IMR-90 (cell line): ENCODE measurements around the gene DCP1A. TPM values are rescaled to one million over a fixed set of nuclear protein-coding genes. Genes with fewer than 3 reads are reported as not detected.

Source experiments
- microRNA-seq, 2 experiments: library from miRNA; stranded (forward) in 1 of 2; unstranded in 1 of 2; fragments of 10-50 nt in 1 of 2; fragments of <30 nt in 1 of 2; gene quantifications in 1 of 2; microRNA quantifications in 1 of 2; one replicate each; pipeline versions ENCODE3 to v1.1.0; 2013 to 2020; ENCODE audit not compliant: insufficient read depth in 1 of 2, insufficient read length in 1 of 2, unreplicated experiment in 1 of 2
- polyA plus RNA-seq, 3 experiments: library from polyadenylated mRNA; depleted of rRNA; stranded (reverse); fragments of >200 nt; gene quantifications; 2 replicates each; pipeline ENCODE4 v1.2.3, GENCODE V29; 2012; ENCODE audit warnings: low replicate concordance in 1 of 3
- small RNA-seq, 5 experiments: library from RNA; depleted of rRNA; stranded (forward); fragments of <200 nt; gene quantifications; one replicate each; pipeline ENCODE3, GENCODE V24; 2012
- total RNA-seq: library from RNA; depleted of rRNA; stranded (reverse); fragments of >200 nt; gene quantifications from 2 replicates; pipeline ENCODE4 v1.2.3, GENCODE V29; 2012; rRNA removed

The DCP1A gene
- total and polyA plus RNA-seq, 2 of the 4 experiments (the other 2 are of a cell fraction), result 13.2 to 30.1 TPM

Small RNAs within 50 kb of the gene (microRNA-seq; reads per million reads assigned to microRNA genes)
- gene RF00019 (ENCODE audit: insufficient read depth, insufficient read length) (not detected), gene RF00212 (ENCODE audit: insufficient read depth, insufficient read length) (not detected), gene RF00568 (ENCODE audit: insufficient read depth, insufficient read length) (not detected)

Small RNAs within 50 kb of the gene (small RNA-seq; reads per million reads assigned to genes)
- gene RF00019 (0 reads per million in 5 experiments), gene RF00212 (0 reads per million in 5 experiments), gene RF00568 (0 reads per million in 5 experiments)

Other genes starting within 250 kb of the DCP1A start
- 23.5 and 28.6 TPM in 2 replicates for gene RFT1, start 217.1 kb downstream of the DCP1A start, total RNA-seq
- gene RFT1, start 217.1 kb downstream of the DCP1A start, polyA plus RNA-seq (2012; rRNA removed), result 11.6 and 14.5 TPM in 2 replicates
- 3.3 and 4.3 TPM in 2 replicates for gene PRKCD, start 186.3 kb downstream of the DCP1A start, total RNA-seq
- gene PRKCD, start 186.3 kb downstream of the DCP1A start, polyA plus RNA-seq (2012; rRNA removed), result 19.0 TPM in 2 replicates
- gene TKT, start 91.5 kb downstream of the DCP1A start, total RNA-seq, result 301 and 349 TPM in 2 replicates
- gene TKT, start 91.5 kb downstream of the DCP1A start, polyA plus RNA-seq (2012; rRNA removed), result 280 and 325 TPM in 2 replicates
- gene CACNA1D, start 147.1 kb upstream of the DCP1A start, total RNA-seq, result under 0.01 TPM in 1 of 2 replicates, not detected in the other
- 0.07 TPM in 2 replicates for gene CACNA1D, start 147.1 kb upstream of the DCP1A start, polyA plus RNA-seq (2012; rRNA removed)